Measurements from ENCODE around the gene ASPHD2. TPM values are rescaled to one million over a fixed set of nuclear protein-coding genes. Genes with fewer than 3 reads are reported as not detected.

Gene ASPHD2
- total RNA-seq, 4 donors from 2014 or later: 0.38 to 2.4 (median 1.6) TPM

GRCh38 chr22:26470807-26471206 lies 41.7 kb downstream of the ASPHD2 start:
- Histone ChIP-seq H3K36me3 (peaks cover 72 to 73% of the 10 kb centered on the region in 2 donors), H3K27me3 (no peaks in the 10 kb centered on the region), H3K4me3 (replicated peaks in 1 of 3) (no peak overlapping the region), H3K9me3 (no peaks in the 10 kb centered on the region), H3K27ac (no peak overlapping the region), H3K4me1 (no peaks in the 10 kb centered on the region)
- intact Hi-C loops (cut with DNase I): no loop called here
- DNase-seq: no peak
- no peak for TF ChIP-seq CTCF (IDR thresholded peaks at IDR 0.05)
- no peak for TF ChIP-seq POLR2A (IDR thresholded peaks at IDR 0.05)
- 95% methylated on average over 2 of the region's 2 CpGs for WGBS, 2 donors

GRCh38 chr22:26471522-26471921 lies 42.5 kb downstream of the ASPHD2 start:
- Histone ChIP-seq H3K9me3 (no peaks in the 10 kb centered on the region), H3K4me1 (no peaks in the 10 kb centered on the region), H3K36me3 (peaks cover 71 to 74% of the 10 kb centered on the region in 2 donors), H3K4me3 (replicated peaks in 1 of 3) (no peak overlapping the region), H3K27ac (no peak overlapping the region), H3K27me3 (no peaks in the 10 kb centered on the region)
- WGBS, 2 donors: 90 to 92% methylated on average over 5 of the region's 5 CpGs
- intact Hi-C loops (cut with DNase I): no loop called here
- no peak for DNase-seq
- TF ChIP-seq CTCF (IDR thresholded peaks at IDR 0.05): no peak
- TF ChIP-seq POLR2A (IDR thresholded peaks at IDR 0.05): no peak

- TF ChIP-seq CTCF (IDR thresholded peaks at IDR 0.05) (no peak), POLR2A (IDR thresholded peaks at IDR 0.05) (no peak)
- DNase-seq: no peak
- no peak overlapping the region for H3K27ac ChIP-seq
- H3K36me3 ChIP-seq: peaks cover 52 to 61% of the 10 kb centered on the region in 2 donors
- H3K9me3 ChIP-seq: no peaks in the 10 kb centered on the region
- intact Hi-C loops (cut with DNase I): no loop called here
- peaks cover 0 to 9% of the 10 kb centered on the region in 2 donors for H3K4me1 ChIP-seq
- no peak overlapping the region for H3K4me3 ChIP-seq (replicated peaks in 1 of 3)
- H3K27me3 ChIP-seq: no peaks in the 10 kb centered on the region
Measured at GRCh38 chr22:26474682-26475081, 45.6 kb downstream of the ASPHD2 start.

GRCh38 chr22:26476705-26477340 lies 47.8 kb downstream of the ASPHD2 start:
- TF ChIP-seq CTCF (IDR thresholded peaks at IDR 0.05) (no peak), POLR2A (IDR thresholded peaks at IDR 0.05) (no peak)
- Histone ChIP-seq H3K9me3 (no peaks in the 10 kb centered on the region), H3K4me3 (replicated peaks in 1 of 3) (no peak overlapping the region), H3K4me1 (peaks cover 0 to 29% of the 10 kb centered on the region in 2 donors), H3K27ac (no peak overlapping the region), H3K27me3 (no peaks in the 10 kb centered on the region), H3K36me3 (peaks cover 34 to 40% of the 10 kb centered on the region in 2 donors)
- no peak for DNase-seq
- WGBS, 2 donors: 94 to 95% methylated on average over 4 of the region's 4 CpGs
- intact Hi-C loops (cut with DNase I): no loop called here

GRCh38 chr22:26477341-26477731 lies 48.3 kb downstream of the ASPHD2 start:
- peaks cover 0 to 32% of the 10 kb centered on the region in 2 donors for H3K4me1 ChIP-seq
- intact Hi-C loops (cut with DNase I): no loop called here
- TF ChIP-seq POLR2A (IDR thresholded peaks at IDR 0.05): no peak
- TF ChIP-seq CTCF (IDR thresholded peaks at IDR 0.05): no peak
- H3K27me3 ChIP-seq: no peaks in the 10 kb centered on the region
- no peak overlapping the region for H3K27ac ChIP-seq
- DNase-seq: no peak
- peaks cover 30 to 35% of the 10 kb centered on the region in 2 donors for H3K36me3 ChIP-seq
- 43 to 77% methylated on average over 4 of the region's 4 CpGs for WGBS, 2 donors
- H3K4me3 ChIP-seq (replicated peaks in 1 of 3): no peak overlapping the region
- no peaks in the 10 kb centered on the region for H3K9me3 ChIP-seq
